ENCODE measurements around the gene LRPAP1.

GRCh38 chr4:3516061-3516835 lies 16.0 kb downstream of the LRPAP1 start:
- TF ChIP-seq GATA2 (IDR thresholded peaks at IDR 0.05; ENCODE audit: low read depth, low read length) (no peak), GATA3 (IDR thresholded peaks at IDR 0.05; ENCODE audit: low read depth, low read length) (no peak)

All from SH-SY5Y (cell line).